ENCODE data around the gene ESR2. TPM values are rescaled to one million over a fixed set of nuclear protein-coding genes. Genes with fewer than 3 reads are reported as not detected.
"Not testable (repeated sequence)": the region's sequence is repeated elsewhere in the genome, so short reads cannot be mapped to it uniquely, and the experiment has no call there.

Gene ESR2
- polyA plus RNA-seq (ENCODE audit: insufficient read length in 10 of 10) = under 1 TPM; 0.25 to 0.72 (median 0.40) TPM
- long read RNA-seq, donor 1 = 0 reads
- long read RNA-seq, donor 2 = 0 reads
- long read RNA-seq, donor 3 = 0 reads
- long read RNA-seq, donor 4 = 0 reads
- long read RNA-seq, donor 5 = 0 reads
- long read RNA-seq, donor 6 = 0 reads
- long read RNA-seq, donor 7 = 0 reads
- long read RNA-seq, donor 8 = 0 reads
- long read RNA-seq, donor 9 = 0 reads

- peak in 2 of 3 donors; percentile 7 to 63 for DNase-seq
These were observed at the start of gene ESR2 for GRCh38 chr14:64293976-64294671. TSS of gene ESR2 (minus strand) at chr14:64294371. CDS start at chr14:64282985, 11,386 bp downstream.

DNA sequence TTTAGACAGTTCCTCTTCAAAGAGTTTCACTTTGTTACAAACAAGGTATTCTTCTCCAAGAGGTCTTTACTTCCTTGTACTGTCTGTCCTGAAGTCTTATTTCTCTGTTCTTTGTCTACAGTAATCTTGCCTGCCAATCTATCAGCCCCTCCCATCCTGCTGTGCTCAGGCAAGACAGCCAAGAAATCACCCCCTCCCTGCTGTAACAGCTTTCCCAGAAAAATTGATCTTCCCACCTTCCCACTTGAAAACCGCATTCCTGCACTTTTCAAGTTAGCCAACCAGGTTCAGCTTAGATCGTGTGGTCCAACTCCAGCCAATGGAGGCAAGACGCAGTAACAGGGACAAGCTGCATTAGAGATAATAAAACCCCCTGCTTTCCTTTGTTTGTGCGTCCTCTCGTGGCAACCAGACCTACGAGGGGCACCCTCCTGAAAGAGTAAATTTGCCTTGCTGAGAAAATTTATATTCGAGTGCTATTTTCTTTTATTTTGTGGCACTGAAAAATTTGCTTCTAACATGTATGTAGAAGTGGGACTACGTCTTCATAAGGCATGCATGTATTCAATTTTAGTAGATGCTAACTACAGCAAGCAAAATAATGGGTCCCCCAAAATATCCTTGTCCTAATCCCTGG is 46.5 kb upstream of the ESR2 start:
- DNase-seq = no peak

DNA sequence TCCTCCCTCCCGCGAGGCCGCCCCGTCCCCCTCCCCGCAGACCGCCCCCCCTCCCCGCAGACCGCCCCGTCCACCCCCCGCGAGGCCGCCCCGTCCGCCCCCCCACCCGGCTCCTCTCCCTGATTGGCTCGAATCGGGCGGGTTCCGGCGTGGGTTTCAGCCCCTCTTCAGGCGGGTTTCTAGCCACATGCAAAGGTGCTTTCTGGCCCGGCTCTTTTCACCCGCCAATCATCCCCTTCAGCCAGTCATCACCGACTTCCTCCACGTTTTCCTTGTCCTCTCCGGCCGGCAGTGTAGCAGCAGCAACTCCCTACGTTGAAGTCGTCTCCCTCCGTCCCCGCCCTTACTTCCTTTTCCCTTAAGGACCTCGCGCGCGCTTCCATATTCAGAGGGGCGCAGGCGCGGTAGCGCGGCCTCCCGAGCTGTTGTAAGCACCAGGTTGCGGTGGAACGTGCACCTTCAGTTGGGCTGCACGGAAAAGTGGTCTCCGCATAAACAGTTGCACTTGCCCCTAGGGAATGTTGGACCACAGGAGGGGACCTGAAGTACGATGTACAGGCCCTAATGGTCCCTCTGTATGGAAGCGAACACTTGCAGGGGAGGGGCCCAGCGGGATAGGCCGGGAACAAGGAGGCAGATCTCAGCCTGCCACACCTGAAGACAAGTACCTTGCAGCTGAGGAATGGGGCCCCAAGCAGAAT is 44.6 kb upstream of the ESR2 start:
- DNase-seq = peak; percentile 94 to 97 (median 97)

DNA sequence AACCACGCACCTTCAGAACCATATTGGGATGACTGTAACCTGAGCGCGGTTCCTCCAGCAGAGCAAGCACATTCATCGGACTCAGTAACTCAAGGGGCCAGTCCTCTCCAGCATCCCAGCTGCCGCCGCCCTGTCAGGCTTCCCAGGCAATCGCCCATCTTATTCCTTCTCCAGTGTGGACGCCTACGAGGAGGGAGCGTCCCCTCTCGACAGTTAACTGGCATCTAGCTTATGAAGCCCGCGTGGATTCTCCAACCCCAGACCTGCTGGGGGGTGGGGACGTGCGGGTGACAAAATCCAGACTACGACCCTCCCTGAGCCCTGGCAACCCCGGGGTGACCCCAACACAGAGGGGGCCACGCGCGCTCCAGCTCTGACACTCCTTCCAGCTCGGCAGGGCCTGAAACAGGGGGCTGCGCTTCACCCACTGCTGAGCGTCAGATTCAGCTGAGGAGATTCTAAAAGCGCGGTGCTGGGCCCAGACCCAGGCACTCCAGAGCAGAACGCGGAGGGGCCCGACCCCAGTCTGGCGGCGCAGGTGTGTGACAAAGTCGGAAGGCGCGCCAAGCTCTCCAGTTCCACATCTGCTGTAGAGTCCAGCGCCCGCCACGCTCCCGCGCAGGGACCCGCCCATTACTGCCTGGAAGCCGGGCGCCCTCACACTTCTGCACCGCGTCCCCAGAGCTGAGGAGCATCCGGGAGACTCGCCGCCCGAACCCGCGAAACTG is 43.9 kb upstream of the ESR2 start:
- peak; percentile 33 to 90 (median 75) for DNase-seq

DNA sequence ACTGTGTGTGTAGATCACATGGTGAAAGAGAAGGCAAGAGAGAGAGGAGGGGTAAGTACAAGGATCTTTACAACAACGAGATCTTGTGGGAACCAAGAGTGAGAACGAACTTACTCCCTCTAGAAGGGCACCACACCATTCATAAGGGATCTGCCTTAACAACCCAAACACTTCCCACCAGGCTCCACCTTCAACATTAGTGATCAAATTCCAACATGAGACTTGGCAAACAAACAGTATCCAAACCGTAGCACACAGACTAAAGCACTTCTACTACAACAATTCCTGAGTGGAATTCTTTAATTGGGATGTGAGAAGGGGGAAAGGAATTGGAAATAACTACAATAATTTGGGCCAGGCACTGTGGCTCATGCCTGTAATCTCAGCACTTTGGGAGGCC is 35.0 kb upstream of the ESR2 start:
- no peak for DNase-seq

DNA sequence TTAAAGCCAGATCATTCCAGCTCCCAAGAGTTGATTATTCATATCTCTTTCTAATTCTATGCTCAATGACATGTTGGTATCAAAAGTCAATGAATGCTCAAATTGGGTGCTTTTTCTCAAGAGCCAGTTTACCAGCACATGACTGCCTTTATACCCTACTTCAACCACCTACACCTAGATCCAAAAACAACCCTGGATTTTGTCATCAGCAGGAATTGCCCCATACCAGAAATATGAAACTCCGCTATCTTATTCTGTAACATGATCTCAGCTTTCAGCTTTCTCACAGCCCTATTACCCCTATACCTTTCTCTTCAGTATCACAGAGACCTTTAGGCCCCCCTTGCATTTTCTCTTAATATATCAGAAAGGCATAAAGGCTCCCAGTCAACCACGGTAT is 32.3 kb upstream of the ESR2 start:
- DNase-seq = no peak

DNA sequence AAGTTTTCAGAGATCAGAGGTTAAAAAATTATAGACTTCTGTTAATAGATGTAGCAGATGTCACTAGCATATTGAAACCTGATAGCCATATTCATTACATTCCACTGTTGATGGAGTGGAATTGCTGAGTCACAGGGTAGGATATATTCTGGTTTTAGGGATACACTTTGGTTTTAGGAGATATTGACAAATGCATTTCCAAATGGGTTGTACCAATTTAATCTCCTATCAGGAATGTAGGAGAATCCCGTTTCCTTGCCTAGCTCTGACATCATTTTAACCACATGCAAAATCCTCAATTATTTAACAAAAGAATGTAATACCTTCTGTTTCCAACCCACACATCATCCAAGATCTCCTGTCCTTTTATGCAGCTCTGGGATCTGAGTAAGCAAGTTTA is 30.7 kb upstream of the ESR2 start:
- peak in 2 of 3 donors; percentile 21 to 41 for DNase-seq

DNA sequence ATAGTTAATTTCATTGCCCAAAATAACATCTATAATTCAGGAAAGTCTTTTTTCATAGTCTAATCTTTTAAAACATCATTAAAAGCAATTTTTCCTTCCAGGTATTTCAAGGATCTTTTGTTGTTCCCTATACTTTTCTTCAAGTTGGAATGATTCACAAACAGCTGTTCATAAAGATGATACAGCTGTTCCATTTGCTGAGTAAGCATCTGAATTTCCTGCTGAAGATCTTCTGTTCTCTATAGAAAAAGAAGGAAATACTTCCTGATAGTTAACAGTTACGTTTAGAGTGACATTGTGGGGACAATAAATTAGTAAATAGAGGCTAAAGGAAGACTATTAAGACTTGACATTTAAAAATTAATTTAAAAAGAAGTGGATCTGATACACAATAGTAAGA is 30.3 kb upstream of the ESR2 start:
- DNase-seq = peak in 1 of 3 donors; percentile 22

GRCh38 chr14:64320362-64320761 is 26.2 kb upstream of the ESR2 start:
- DNase-seq = not testable (repeated sequence)

DNA sequence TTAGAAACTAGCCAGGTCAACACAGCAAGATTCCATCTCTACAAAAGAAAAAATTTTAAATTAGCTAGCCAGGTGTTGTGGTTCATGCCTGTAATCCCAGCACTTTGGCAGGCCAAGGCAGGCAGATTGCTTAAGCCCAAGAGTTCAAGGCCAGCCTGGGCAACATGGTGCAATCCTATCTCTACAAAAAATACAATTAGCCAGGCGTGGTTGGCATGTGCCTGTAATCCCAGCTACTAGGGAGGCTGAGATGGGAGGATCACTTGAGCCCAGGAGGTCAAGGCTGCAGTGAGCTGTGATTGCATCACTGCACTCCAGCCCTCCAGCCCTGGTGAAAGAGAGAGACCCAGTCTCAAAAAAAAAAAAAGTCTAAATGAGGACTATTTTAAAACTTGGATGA is 24.5 kb upstream of the ESR2 start:
- DNase-seq = not testable (repeated sequence)

DNA sequence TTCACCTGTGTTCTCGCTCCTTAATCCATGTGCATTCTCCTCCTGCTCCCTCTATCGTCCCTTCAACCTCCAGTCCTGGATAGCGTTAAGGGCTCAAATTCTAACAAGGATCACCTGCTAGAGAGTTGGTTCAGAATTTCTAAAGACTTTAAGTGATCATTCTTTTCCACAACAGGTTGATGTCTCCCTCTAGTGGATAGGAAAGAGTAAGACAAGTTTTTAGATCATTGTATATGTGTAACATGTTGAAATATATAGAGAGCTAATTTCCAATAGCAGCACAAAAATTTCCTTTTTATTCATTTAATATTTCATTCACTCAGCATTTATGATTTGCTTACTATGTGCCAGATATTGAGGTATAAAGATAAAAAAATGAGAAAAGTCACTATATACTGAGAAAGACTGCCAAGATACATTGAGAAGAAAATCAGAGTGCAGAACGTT is 9.3 kb upstream of the ESR2 start:
- DNase-seq = peak; percentile 39 to 69 (median 45)

GRCh38 chr14:64298773-64299172 is 4.6 kb upstream of the ESR2 start:
- no peak for DNase-seq

DNA sequence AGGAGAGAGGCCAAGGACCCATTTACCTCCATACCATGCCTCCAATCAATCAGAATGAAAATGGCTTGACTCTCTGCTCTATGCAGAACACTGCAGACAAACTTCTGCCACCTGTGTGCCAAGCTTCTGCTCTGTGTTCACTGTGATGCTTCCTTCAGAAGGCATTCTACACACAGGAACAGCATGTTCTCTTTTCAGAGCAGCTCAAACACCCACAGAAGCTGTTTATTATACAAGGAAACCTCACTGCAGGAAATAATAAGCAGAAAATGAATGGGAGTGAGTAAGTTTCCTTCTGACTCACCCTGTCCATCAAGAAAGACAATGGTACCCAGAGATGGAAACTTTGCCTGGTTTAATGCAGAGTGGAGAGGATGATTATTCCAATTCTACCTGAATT is 2.4 kb upstream of the ESR2 start:
- no peak for DNase-seq

DNA sequence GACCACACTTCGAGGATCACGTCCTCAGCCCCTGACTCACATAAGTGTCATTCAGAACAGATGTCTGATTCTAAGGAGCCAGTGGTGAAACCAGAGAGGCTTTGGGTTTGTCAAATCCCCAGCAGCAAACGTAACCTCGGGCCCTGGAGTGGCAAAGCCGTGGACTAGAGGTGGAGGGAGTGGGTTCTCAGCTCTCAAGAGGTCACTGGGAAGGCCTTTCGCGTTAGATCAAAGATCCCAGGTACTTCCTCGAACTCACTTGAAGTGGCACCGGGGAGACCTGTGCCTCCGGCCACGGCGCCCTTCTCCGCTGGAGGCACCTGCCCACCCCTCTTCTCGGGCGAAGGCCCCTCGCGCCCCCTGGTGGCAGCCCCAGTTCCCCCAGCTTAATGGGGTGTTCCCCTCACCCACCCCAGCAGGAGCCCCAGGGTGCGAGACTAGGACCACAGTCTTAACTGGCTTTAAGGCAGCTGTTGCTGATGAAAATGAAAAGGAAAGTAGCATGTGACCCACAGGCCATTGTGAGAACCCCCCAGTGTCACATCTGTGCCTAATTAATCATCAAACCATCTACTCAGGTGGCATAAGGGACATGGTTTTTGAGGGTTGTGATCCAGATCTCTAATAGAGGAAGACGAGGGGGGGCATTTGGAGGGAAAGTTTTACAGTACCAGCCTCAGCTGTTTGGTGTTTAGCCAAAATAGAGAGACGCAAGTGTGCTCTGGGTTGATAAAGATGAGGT is 672 bp upstream of the ESR2 start:
- peak; percentile 14 to 57 (median 23) for DNase-seq

DNA sequence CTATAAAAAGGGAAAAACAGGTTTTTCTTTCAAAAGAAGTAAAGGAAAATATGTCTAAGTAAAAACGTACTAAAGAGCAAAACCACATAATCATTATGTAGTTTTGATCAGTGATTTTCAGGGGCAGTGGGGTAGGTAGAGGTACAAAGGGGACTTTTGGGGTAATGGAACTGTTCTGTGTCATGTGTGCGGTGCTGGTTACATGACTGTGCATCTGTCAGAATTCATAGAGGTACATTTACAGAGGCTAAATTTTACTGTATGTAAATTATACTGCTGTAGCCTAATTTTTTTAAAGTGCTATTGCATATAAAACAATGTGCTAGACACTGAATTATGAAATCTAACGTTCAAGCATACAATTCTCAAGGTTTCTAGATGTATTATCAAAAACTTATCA is 2.0 kb downstream of the ESR2 start:
- no peak for DNase-seq

GRCh38 chr14:64289571-64289970 is 4.6 kb downstream of the ESR2 start:
- no peak for DNase-seq

DNA sequence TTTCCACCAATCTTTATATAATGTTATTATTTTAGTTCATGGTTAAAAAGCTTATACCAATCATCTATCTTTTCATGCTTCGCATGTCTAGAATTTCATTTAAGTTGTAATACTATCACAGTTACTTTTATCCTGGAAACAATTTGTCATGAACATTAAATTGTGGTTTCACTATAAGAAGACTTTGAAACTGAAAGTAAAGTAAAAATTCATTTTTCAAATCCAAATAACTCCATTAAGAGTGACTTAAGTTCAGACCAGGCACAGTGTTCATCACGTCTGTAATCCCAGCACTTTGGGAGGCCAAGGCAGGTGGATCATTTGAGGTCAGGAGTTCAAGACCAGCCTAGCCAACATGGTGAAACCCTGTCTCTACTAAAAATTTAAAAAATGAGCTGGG is 12.4 kb downstream of the ESR2 start:
- DNase-seq = no peak

- DNase-seq = no peak
These were observed 14.2 kb downstream of the ESR2 start for GRCh38 chr14:64279704-64280668.

- no peak for DNase-seq
These were observed 15.7 kb downstream of the ESR2 start for GRCh38 chr14:64278458-64278857.

DNA sequence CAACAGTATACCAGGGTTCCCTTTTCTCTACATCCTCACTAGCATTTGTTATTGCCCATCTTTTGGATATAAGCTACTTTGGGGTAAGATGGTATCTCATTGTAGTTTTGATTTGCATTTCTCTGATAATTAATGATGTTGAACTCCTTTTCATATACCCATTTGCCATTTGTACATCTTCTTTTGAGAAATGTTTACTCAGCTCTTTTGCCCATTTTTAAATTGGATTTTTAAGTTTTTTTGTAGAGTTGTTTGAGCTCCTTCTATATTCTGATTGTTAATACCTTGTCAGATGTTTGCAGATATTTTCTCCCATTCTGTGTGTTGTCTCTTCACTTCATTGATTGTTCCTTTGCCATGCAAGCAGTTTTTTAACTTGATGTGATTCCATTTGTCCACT is 22.2 kb downstream of the ESR2 start:
- no peak for DNase-seq

All from muscle of back (tissue), 13 donors.